HG03175 (cell line): ENCODE measurements around the gene MIDN.

Source experiments
- ATAC-seq: cut with Tn5 transposase; IDR thresholded peaks from one replicate; pipeline ENCODE4 v1.9.1; 2021; ENCODE audit warnings: mild to moderate bottlenecking, moderate library complexity; ENCODE audit not compliant: unreplicated experiment

The MIDN gene

GRCh38 chr19:1256646-1257474 is 8.5 kb downstream of the MIDN start:
- ATAC-seq: no peak

- no peak for ATAC-seq
Observed at GRCh38 chr19:1257475-1258162, 9.2 kb downstream of the MIDN start.

GRCh38 chr19:1258163-1258492 is 9.7 kb downstream of the MIDN start:
- ATAC-seq: no peak

- ATAC-seq: no peak
Observed at GRCh38 chr19:1258707-1259205, 10.4 kb downstream of the MIDN start.

GRCh38 chr19:1259206-1259875 is 11.0 kb downstream of the MIDN start:
- peak; percentile 33 for ATAC-seq

GRCh38 chr19:1259876-1260748 is 11.7 kb downstream of the MIDN start:
- ATAC-seq: peak; percentile 18

GRCh38 chr19:1260749-1261537 is 12.6 kb downstream of the MIDN start:
- ATAC-seq: peak; percentile 55

GRCh38 chr19:1261538-1261797 is 13.1 kb downstream of the MIDN start:
- no peak for ATAC-seq

GRCh38 chr19:1261798-1262622 is 13.6 kb downstream of the MIDN start:
- ATAC-seq: no peak

GRCh38 chr19:1262623-1263123 is 14.3 kb downstream of the MIDN start:
- no peak for ATAC-seq

GRCh38 chr19:1263188-1263587 is 14.8 kb downstream of the MIDN start:
- ATAC-seq: no peak

GRCh38 chr19:1264801-1265614 is 16.6 kb downstream of the MIDN start:
- ATAC-seq: no peak

GRCh38 chr19:1265615-1266128 is 17.3 kb downstream of the MIDN start:
- ATAC-seq: no peak

GRCh38 chr19:1266129-1266915 is 17.9 kb downstream of the MIDN start:
- ATAC-seq: peak; percentile 31

- peak; percentile 16 for ATAC-seq
Observed at GRCh38 chr19:1266916-1267476, 18.6 kb downstream of the MIDN start.

GRCh38 chr19:1267477-1268225 is 19.3 kb downstream of the MIDN start:
- no peak for ATAC-seq
